Right lobe of liver (tissue), 4 donors: ENCODE measurements around the gene TBCA.

Source experiments
- POLR2A ChIP-seq: fragments of 450-650 bp; IDR thresholded peaks from one replicate; pipeline ENCODE4 v1.6.1; 2017; ENCODE audit warnings: antibody characterized with exemption, mild to moderate bottlenecking
- TF ChIP-seq, protein P1 (sequence below), 4 donors: fragments of 200-600 bp in 3 of 4; fragments of 450-650 bp in 1 of 4; IDR thresholded peaks; one replicate each; pipeline versions ENCODE4 v1.5.1 to v1.8.0; 2016 to 2022; ENCODE audit warnings: antibody characterized with exemption in 4 of 4, mild to moderate bottlenecking in 2 of 4
- donor health status: DM: no; HTN: no; CAD: no.
- donor health status: DM: no; HTN: no; CAD: no.
- donor health status: DM: no; HTN: yes; CAD: no.

DNA sequence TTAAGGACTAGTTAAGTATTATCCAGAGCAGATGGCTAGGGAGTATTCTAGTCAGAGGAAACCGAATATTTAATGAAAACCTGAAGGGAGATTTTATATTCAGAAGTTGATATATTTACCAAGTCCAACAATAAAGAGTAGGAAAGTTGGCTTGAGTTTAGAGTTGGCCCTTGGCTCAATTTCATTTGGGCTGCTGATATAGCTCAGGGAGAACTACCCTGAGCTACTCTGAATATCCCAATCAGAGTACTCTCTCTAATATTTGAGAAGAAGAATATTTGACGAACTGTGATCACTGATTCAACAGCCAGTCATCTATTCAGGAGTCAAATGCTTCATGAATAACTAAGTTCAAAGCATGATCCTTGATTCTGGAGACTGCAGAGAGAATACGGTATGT, 34.5 kb downstream of the TBCA start:
- TF ChIP-seq, protein P1, sequence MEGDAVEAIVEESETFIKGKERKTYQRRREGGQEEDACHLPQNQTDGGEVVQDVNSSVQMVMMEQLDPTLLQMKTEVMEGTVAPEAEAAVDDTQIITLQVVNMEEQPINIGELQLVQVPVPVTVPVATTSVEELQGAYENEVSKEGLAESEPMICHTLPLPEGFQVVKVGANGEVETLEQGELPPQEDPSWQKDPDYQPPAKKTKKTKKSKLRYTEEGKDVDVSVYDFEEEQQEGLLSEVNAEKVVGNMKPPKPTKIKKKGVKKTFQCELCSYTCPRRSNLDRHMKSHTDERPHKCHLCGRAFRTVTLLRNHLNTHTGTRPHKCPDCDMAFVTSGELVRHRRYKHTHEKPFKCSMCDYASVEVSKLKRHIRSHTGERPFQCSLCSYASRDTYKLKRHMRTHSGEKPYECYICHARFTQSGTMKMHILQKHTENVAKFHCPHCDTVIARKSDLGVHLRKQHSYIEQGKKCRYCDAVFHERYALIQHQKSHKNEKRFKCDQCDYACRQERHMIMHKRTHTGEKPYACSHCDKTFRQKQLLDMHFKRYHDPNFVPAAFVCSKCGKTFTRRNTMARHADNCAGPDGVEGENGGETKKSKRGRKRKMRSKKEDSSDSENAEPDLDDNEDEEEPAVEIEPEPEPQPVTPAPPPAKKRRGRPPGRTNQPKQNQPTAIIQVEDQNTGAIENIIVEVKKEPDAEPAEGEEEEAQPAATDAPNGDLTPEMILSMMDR (IDR thresholded peaks at IDR 0.05) = no peak
- no peak for TF ChIP-seq POLR2A
